KOPT-K1 (cell line): ENCODE data around the gene GMEB2.
"Not testable (repeated sequence)": the region's sequence is repeated elsewhere in the genome, so short reads cannot be mapped to it uniquely, and the experiment has no call there.

Experiments
- H3K27ac ChIP-seq: fragments of 200-600 bp; sonication (generic); 2 replicates; pipeline ENCODE4 v1.5.1; 2016; ENCODE audit warnings: antibody characterized with exemption, mild to moderate bottlenecking, low read depth, low read length; ENCODE audit not compliant: poor library complexity, severe bottlenecking
- H3K36me3 ChIP-seq: fragments of 200-600 bp; sonication (generic); 2 replicates; pipeline ENCODE4 v1.5.1; 2017; ENCODE audit warnings: antibody characterized with exemption, mild to moderate bottlenecking, low read length, moderate library complexity; ENCODE audit not compliant: insufficient read depth
- H3K9me3 ChIP-seq: fragments of 200-600 bp; sonication (generic); 2 replicates; pipeline ENCODE4 v1.5.1; 2017; ENCODE audit warnings: antibody characterized with exemption, low read length, mild to moderate bottlenecking; ENCODE audit not compliant: insufficient read depth, poor library complexity, severe bottlenecking

GMEB2 gene

DNA sequence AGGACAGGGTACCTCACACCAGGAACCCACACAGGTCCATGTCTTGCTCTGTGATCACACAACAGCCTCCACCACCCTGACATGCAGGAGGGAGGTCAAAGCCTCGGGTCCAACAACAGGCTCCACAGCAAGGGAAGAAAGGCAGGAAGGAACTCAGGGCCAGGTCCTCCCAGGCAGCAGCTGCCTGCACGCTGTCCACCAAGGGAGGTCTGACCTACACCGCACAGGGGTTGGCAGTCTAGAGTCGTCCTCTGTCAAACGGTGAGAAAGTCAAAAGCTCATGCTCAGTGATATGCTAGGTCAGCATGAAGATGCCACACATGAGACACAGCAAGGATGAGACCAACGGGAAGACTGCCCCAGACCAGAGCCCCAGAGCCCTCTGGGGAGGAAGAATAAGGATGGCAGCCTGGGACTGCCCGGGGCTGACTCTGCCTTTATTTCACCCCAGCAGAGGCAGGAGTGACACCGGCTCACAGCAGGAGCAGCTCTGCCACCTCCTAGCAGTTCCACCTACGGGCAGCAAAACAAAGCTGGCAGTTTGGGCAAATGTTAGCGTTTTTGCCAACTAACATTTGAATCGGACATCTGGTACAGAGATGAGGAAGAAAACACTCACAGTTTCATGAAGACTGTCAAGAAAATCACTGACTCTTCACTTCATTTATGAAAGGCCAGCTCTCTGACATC lies 8.5 kb downstream of the GMEB2 start:
- H3K36me3 ChIP-seq, result peaks cover 45% of the 10 kb centered on the region
- H3K9me3 ChIP-seq, result no peaks in the 10 kb centered on the region
- no peak overlapping the region for H3K27ac ChIP-seq

DNA sequence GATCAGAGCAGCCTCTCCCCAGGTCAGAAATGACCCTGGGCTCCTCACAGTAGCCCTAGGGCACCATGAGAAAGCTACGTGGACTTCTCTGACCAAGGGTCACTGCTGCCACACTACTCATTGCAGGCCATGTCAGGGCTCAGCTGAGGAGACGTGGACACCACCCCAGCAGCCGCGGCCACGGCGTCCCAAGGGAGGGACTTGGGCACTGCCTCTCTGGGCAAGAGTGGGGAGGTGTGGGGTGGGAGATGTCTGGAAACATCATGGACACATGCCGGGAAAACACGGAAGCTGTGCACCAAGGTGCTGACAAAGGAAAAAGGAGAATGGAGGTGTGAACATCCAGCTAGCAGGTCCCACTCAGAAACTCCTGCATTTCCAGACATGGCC lies 9.0 kb downstream of the GMEB2 start:
- no peak overlapping the region for H3K27ac ChIP-seq
- H3K9me3 ChIP-seq, result no peaks in the 10 kb centered on the region
- peaks cover 45% of the 10 kb centered on the region for H3K36me3 ChIP-seq

DNA sequence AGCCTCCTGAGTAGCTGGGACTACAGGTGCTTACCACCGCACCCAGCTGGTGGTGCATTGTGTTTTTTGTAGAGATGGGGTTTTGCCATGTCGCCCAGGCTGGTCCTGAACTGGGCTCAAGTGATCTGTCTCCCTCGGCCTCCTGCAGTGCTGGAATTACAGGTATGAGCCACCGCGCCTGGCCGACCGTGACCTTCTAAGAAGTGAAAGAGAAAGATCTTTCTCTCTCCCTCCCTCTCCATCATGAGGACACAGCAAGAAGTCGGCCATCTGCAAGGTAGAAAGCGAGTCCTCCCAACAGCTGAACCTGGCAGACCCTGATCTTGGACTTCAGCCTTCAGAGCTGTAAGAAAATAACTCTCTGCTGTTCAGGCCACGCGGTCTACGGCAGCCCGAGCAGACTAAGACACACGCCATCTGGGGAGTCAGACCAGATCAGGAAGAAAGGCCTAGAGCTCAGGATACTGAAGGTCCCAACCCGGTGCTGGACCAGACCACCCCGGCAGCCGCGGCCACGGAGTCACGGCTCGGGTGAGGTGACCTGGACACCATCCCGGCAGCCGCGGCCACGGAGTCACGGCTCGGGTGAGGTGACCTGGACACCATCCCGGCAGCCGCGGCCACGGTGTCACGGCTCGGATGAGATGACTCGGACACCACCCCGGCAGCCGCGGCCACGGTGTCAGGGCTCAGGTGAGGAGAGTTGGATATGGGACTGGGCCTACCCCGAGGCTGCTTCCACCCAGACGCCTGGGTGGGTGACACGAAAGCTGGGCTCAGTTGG lies 9.6 kb downstream of the GMEB2 start:
- no peak overlapping the region for H3K27ac ChIP-seq
- no peaks in the 10 kb centered on the region for H3K9me3 ChIP-seq
- H3K36me3 ChIP-seq, result peaks cover 45% of the 10 kb centered on the region

DNA sequence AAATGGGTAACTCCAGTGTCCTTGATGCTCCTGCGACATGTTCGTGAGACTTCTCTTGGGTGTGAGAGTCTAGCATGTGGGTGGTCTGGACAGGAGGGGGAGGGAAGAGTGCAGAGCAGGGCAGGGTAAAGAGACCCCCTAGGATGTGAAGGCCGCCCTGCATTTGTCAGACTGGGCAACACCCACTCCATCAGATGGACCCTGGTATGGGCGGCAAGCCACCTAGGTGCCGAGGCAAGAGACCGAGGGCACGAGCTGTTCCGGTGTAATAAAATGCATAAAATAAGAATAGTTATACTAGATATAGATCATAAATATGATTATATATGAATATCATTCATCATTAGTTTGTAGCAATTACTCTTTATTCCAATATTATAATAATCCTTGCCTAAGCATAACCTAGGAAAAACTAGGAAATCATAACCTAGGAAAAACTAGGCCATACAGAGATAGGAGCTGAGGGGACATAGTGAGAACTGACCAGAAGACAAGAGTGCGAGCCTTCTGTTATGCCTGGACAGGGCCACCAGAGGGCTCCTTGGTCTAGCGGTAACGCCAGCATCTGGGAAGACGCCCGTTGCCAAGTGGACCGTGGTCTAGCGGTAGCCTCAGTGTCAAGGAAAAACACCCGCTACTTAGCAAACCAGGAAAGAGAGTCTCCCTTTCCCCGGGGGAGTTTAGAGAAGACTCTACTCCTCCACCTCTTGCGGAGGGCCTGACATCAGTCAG lies 12.9 kb downstream of the GMEB2 start:
- H3K36me3 ChIP-seq, result peaks cover 43% of the 10 kb centered on the region
- not testable (repeated sequence) for H3K27ac ChIP-seq, H3K9me3 ChIP-seq

DNA sequence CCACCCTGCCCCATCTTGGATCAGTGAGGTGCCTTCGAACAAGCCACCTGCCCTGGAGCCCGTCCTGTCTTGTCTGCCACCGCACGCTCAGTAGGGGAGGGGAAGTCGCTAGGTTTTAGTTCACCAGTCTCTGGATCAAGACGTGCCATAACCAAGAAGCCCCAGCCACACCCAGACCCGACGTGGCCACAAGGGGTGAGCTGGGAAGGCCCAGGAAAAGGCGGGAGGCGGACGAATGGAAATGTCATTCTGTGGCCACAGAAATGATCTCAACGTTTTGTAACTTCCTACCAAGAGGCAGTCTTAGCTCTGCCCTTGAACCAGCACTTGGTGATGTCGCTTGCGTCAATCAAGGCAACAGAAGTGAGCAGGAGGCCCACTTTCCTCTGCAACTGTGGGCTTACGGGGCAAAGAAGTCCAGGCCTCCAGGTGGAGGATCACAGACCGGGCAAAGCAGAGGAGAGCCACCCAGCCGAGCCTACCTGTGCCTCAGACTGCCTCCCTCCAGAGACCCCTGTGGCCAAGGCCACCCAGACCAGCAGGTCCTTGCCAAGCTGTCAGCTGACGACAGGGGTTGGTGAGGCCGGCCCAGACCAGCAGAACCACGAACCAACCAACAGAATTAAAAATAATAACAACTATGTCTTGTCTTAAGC lies 14.5 kb downstream of the GMEB2 start:
- Histone ChIP-seq H3K36me3 (peaks cover 27% of the 10 kb centered on the region), H3K27ac (no peak overlapping the region)

DNA sequence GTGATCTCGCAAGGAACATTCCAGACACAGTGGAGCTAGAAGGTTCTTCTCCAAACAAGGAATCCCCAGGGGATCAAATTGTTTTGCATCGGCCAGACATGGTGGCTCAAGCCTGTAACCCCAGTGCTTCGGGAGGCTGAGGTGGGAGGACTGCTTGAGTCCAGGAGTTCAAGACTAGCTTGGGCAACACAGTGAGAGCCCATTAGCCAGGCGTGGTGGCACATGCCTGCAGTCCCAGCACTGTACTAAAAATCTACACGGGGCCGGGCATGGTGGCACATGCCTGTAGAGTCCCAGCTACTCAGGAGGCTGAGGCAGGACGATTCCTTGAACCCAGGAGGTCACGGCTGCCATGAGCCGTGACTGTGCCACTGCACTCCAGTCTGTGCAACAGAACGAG lies 15.3 kb downstream of the GMEB2 start:
- no peak overlapping the region for H3K27ac ChIP-seq
- H3K9me3 ChIP-seq, result no peaks in the 10 kb centered on the region
- peaks cover 20% of the 10 kb centered on the region for H3K36me3 ChIP-seq

More for the DNA sequence above, 14.5 kb downstream of the GMEB2 start:
- no peaks in the 10 kb centered on the region for H3K9me3 ChIP-seq

DNA sequence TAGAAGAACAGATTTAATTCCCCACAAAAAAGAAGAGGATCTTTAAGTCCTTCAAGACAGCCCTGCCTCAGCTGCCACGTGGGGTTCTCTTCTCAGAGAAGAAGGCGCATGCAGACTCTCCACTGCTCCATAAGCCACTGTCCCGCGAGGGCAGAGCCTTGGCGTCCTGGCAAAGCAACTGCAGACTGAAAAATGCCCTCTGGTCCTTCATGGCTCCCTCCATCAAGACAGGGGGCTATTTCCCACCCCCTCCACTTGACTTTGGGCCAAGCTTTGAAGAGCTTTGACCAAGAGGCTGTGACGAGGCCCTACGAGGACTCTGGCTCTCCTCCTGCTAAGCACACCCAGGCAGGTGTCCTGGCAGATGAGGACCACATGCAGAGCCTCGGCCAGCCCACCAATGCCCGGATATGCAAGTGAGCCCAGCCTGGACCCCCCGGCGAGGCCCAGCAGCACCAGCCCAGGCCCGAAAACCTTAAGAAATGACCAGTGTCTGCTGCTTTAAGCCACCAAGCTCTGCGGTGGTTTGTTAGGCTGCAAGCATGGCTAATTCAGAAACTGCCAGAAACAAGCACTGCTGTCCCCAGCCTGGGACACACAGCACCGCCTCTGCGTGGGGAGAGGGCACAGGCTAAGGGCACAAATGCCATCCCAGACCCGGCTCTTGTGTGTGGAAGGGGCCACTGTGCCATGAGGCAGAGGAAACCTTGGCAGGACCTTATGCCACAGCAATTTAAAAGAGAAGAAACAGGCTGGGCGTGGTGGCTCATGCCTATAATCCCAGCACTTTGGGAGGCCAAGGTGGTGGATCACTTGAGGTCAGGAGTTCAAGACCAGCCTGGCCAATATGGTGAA lies 16.1 kb downstream of the GMEB2 start:
- H3K36me3 ChIP-seq, result peaks cover 13% of the 10 kb centered on the region
- no peaks in the 10 kb centered on the region for H3K9me3 ChIP-seq
- H3K27ac ChIP-seq, result no peak overlapping the region

DNA sequence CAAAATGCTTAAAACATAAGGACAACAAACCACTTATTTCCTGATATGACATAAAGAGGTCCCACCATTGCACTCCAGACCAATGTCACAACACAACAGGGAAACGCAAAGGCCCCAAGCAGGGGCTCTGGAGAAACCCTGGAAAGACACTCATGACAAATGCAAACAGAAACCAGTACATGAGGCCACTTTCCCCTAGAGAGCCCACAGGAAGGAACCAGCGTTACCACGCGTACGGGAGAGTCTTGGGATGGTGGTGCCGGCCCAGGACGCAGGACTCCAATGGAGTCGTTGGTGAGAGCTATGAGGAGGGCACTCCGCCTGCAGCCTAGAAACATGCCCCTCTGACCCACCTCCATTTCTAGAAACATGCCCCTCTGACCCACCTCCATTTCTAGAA lies 20.2 kb downstream of the GMEB2 start:
- Histone ChIP-seq H3K27ac (no peak overlapping the region), H3K36me3 (peaks cover 25% of the 10 kb centered on the region)

DNA sequence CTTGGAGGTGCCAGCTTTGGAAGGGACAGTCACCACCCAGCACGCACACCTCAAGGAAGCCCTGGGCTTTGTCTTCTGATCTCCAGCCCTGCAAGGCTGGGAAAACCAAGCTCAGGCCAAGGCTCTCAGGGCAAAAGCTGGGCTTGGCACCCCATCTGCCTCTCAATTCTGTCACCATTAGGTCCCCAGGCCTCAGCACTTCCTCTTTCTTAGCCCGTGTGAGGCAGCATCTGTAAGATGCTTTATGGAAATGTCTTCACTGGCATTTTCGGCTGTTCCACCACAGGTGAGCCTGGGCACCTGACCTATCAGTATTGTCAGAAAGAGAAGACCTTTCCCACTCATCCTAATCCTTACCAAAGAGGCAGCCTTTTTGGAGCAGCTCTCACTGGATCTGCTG lies 24.6 kb downstream of the GMEB2 start:
- no peak overlapping the region for H3K27ac ChIP-seq
- peaks cover 63% of the 10 kb centered on the region for H3K36me3 ChIP-seq
- H3K9me3 ChIP-seq, result peaks cover 12% of the 10 kb centered on the region

More for the DNA sequence above, 20.2 kb downstream of the GMEB2 start:
- peaks cover 10% of the 10 kb centered on the region for H3K9me3 ChIP-seq

DNA sequence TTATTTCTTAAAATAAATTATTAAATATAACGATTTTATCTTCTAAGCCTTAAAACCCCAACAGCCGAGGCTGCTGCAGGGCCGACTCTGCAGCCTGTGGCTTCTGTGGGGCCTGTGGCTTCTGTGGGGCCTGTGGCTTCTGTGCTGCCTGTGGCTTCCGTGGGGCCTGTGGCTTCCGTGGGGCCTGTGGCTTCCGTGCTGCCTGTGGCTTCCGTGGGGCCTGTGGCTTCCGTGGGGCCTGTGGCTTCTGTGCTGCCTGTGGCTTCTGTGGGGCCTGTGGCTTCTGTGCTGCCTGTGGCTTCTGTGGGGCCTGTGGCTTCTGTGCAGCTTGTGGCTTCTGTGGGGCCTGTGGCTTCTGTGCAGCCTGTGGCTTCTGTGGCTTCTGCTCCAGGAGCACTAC lies 25.2 kb downstream of the GMEB2 start:
- Histone ChIP-seq H3K36me3 (peaks cover 70% of the 10 kb centered on the region), H3K9me3 (peaks cover 12% of the 10 kb centered on the region)
- H3K27ac ChIP-seq, result not testable (repeated sequence)

DNA sequence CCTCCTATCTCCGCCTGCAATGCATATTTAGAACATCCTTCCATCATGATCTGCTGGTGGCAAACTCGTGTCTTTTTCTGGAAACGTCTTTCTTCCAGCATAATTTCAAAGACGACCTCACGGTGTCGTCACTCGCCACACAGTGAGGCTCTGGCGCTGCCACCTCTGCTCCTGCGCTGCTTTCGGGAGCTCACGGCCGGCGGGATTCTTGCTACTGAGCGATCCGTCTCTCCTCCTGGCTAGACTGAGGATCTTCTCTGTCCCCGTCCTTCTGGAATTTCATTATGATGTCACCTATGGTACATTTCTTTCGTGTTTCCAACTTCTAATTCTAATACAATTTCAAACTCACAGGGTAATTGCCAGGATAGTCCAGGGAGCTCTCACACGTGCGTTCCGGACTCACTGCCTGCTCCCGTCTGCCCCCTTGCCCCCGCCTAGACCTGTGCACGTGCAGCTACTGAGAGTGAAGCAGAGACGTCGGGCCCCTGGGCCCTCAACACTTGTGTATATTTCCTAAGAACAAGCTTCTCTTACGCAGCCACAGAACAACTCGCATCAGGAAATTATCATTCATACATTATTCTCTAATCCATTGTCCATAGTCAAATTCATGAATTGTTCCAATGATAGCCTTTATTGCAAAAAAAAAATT lies 27.4 kb downstream of the GMEB2 start:
- peaks cover 90% of the 10 kb centered on the region for H3K36me3 ChIP-seq
- H3K27ac ChIP-seq, result no peak overlapping the region
- H3K9me3 ChIP-seq, result peaks cover 12% of the 10 kb centered on the region

DNA sequence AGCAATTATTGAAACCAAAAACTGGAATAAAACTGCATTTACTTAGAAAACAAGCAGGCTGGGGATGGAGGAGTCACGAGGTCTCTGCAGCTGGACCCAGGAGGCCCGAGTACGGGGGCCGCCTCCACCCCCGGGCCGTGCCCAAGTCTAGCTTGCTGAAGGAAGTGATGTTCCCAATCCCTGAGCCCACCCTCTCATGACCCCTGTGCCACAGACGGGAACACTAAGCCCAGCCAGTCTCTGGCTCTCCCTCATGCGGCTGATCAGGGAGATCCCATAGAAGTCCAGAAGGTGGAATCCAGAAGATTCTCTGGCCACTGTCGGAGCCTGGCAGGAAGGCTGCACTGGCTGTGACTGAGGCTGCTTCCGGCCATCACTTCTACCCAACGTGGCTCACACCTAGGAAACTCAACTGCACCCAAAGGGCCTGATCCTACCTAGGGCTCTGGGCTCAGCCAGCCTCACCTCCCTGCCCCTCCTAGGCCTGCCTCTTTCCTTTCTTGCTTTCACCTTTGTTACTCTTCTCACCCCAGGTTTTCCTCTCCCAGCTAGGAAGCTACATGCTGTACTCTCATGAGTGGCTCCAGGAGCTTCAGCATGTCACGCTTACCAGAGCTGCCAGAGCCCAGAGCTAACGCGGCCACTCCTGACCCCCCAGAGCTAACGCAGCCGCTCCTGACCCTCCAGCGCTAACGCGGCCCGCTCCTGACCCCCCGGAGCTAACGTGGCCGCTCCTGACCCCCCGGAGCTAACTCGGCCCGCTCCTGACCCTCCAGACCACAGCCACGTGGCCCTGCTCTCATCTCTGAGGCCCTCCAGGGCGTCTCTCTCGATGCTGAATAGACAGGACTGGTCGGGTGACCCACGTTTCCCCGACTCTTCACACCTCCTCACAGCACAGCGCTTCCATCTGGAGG lies 28.2 kb downstream of the GMEB2 start:
- H3K27ac ChIP-seq, result no peak overlapping the region
- peaks cover 12% of the 10 kb centered on the region for H3K9me3 ChIP-seq
- peaks cover 91% of the 10 kb centered on the region for H3K36me3 ChIP-seq
